C4-2B (cell line): ENCODE measurements around the gene MAGI2.

ENCODE experiments used
- H3K27ac ChIP-seq: fragments of 450-650 bp; 2 replicates; pipeline ENCODE4 v1.5.1; 2017
- CTCF ChIP-seq: fragments of 450-650 bp; conservative IDR thresholded peaks from 2 replicates; pipeline ENCODE4 v1.5.1; 2017; ENCODE audit warnings: mild to moderate bottlenecking
- ZFX ChIP-seq: fragments of 450-650 bp; IDR thresholded peaks from 2 replicates; pipeline ENCODE4 v1.6.1; 2017

Gene MAGI2

DNA sequence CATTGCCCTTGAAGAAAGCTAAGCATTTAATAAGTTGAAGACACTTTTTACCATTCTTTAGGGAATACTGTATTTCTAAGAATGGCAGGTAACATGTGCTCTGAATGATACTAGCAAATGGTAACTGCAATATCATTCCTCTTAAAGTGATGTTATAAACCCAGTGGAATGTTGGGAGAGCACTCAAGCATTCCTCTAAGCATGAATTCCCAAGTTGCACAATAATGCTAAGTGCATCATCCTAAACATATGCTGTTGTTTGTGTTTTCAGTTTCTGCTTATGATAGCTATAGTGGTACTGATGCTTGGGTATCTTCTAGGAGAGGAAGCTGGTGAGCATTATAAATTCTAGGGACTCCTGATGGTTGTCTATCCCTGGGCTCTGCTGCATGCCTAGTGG lies 980.9 kb downstream of the MAGI2 start:
- no peak for TF ChIP-seq ZFX
- TF ChIP-seq CTCF = no peak
- no peak overlapping the region for H3K27ac ChIP-seq

GRCh38 chr7:78465894-78466293 lies 987.6 kb downstream of the MAGI2 start:
- no peak overlapping the region for H3K27ac ChIP-seq
- no peak for TF ChIP-seq CTCF
- no peak for TF ChIP-seq ZFX

DNA sequence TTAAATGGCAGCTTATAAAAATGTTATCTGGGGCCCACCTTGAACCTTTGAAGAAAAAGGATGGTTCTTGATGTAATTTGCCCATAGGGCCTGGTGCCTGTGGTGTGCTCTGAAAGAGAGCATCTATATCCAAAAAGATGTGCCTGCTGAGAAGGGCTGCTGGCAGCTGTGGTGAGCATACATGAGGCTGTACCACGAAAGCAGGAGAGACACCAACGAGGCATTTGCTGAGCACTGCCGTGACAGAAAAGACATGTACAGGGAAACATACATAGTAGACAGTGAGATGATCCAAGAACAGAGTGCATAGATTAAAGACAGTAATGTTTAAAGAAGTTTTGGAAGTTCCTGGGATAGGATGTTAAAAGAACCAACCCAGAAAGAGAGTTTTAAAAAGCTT lies 990.4 kb downstream of the MAGI2 start:
- TF ChIP-seq CTCF (no peak), ZFX (no peak)
- H3K27ac ChIP-seq = no peak overlapping the region

DNA sequence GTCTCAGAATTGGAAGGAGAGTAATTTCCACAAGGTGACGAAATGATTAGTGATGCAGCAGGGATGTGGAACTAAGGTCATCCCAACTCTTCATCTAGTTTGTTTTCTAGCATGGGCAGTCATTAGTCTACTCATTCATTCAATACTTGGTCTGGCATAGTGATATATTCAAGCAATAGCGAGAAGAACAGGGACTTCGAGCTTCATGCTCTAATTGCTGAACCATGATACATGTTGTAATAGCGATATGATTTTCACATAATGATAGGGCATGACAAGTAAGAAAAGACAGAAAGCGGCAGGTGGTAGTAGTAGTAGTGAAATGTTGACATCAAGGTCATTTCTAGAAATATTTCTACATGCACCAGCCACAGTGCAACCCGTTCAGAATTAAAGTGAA lies 1002.8 kb downstream of the MAGI2 start:
- no peak overlapping the region for H3K27ac ChIP-seq
- no peak for TF ChIP-seq CTCF
- TF ChIP-seq ZFX = no peak

GRCh38 chr7:78448911-78449310 lies 1004.6 kb downstream of the MAGI2 start:
- TF ChIP-seq CTCF = no peak
- TF ChIP-seq ZFX = no peak
- H3K27ac ChIP-seq = no peak overlapping the region

- no peak overlapping the region for H3K27ac ChIP-seq
- TF ChIP-seq ZFX (no peak), CTCF (no peak)
Measured at GRCh38 chr7:78444267-78444666, 1009.2 kb downstream of the MAGI2 start.

DNA sequence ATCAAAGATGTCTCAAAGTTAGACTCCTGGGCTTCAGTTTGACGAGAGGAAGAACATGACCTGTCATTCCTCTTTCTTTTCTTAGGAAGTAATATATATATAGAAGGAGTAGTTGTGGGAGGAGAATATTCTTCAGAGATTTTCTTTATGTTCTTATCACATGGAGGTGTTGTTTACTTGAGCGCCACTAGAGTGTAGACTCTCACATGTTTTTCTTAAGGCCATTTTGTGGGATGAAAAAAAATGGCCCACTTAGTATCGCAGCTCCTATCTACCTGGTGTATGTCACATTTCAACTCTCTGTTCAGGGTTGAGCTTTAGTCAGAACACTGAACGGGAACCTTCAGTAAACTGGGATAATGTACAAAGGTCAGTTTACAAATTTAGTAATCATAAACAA lies 1009.7 kb downstream of the MAGI2 start:
- H3K27ac ChIP-seq = no peak overlapping the region
- TF ChIP-seq CTCF (peak; percentile 31), ZFX (no peak)

DNA sequence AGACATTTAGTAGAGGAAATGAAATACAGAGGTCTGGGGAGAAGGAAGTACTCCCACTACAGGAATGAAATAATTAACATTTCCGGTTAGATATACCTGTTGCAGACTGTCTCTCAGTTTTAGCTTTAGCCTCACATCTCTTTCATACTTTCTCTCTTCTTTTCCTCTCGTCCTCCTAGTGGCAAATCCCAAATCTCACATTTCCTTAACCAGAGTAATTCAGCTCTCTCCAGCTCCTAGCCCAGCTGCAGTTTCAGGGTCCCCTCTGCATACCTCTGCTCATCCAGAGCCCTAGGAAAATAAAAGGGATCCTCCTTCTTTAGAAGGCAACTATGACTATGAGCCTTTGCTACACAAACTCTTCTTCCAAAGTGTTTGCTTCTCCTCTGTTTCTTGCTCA lies 1011.7 kb downstream of the MAGI2 start:
- H3K27ac ChIP-seq = no peak overlapping the region
- TF ChIP-seq ZFX (no peak), CTCF (no peak)
